ENCODE results near the gene ARTN. TPM values are rescaled to one million over a fixed set of nuclear protein-coding genes. Genes with fewer than 3 reads are reported as not detected.

ARTN gene
- total RNA-seq, 1 experiment from 2014 or later = not detected

DNA sequence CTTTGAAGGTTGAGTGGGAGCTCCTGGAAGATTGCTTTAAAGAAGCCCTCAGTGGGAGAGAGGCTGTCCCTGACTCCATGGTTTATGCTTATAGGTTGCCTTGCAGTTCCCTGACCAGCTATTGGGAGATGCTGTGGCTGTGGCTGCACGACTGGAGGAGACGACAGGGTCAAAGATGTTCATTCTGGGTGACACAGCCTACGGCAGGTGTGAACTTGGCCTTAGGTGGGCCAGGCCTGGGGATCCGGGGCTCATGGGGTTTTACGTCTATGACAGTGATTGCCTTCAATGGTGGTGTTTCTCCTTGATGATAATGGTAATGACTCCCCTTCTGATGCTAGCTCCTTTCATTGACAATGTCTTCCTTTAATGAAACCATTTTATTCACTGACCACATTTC is 36.9 kb downstream of the ARTN start:
- no peak for DNase-seq (ENCODE audit: low spot score)

DNA sequence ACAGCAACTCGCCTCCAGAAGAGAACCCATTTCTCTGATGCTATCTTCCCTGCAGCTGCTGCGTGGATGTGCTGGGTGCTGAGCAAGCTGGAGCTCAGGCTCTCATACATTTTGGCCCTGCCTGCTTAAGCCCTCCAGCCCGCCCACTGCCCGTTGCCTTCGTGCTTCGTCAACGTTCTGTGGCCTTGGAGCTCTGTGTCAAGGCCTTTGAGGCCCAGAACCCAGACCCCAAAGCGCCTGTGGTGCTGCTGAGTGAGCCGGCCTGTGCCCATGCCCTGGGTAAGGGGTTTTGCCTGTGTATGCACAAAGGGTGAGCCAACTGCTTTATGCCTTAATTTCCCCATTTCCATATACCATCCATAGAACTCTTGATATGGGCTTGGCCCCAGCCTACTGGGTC is 37.3 kb downstream of the ARTN start:
- no peak for DNase-seq (ENCODE audit: low spot score)

DNA sequence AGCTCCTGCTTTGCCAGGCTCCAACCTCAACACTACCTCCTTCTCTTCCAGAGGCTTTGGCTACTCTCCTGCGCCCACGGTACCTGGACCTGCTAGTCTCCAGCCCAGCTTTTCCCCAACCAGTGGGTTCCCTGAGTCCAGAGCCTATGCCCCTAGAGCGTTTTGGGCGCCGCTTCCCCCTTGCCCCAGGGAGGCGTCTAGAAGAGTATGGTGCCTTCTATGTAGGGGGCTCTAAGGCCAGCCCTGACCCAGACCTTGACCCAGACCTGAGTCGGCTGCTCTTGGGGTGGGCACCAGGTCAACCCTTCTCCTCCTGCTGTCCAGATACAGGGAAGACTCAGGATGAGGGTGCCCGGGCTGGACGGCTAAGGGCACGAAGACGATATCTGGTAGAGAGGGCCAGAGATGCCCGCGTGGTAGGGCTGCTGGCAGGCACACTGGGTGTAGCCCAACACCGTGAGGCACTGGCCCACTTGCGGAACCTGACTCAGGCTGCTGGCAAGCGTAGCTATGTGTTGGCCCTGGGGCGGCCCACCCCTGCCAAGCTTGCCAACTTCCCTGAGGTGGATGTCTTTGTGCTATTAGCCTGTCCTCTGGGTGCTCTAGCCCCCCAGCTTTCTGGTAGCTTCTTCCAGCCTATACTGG is 37.9 kb downstream of the ARTN start:
- no peak for DNase-seq (ENCODE audit: low spot score)

DNA sequence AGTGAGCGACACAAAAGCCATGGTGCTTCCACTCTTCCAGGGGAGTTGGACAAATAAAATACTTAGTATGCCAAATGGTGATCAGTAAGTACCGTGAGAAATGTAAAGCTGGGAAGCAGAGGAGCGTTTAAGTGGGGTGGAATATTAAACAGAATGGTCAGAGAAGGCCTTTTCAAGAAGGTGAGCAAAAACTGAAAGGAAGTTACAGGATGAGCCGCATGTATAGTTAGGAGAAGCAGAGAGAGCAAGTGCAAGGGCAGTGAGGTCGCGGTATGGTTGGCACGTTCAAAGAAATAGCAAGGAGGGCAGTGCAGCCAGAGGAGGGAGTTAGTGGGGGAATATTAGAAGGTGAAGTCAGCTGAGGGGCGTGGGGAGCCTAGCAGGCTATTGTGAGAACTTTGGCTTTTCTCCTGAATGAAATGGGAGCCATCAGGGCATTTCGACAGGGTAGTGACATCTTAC is 40.4 kb downstream of the ARTN start:
- no peak for DNase-seq (ENCODE audit: low spot score)

DNA sequence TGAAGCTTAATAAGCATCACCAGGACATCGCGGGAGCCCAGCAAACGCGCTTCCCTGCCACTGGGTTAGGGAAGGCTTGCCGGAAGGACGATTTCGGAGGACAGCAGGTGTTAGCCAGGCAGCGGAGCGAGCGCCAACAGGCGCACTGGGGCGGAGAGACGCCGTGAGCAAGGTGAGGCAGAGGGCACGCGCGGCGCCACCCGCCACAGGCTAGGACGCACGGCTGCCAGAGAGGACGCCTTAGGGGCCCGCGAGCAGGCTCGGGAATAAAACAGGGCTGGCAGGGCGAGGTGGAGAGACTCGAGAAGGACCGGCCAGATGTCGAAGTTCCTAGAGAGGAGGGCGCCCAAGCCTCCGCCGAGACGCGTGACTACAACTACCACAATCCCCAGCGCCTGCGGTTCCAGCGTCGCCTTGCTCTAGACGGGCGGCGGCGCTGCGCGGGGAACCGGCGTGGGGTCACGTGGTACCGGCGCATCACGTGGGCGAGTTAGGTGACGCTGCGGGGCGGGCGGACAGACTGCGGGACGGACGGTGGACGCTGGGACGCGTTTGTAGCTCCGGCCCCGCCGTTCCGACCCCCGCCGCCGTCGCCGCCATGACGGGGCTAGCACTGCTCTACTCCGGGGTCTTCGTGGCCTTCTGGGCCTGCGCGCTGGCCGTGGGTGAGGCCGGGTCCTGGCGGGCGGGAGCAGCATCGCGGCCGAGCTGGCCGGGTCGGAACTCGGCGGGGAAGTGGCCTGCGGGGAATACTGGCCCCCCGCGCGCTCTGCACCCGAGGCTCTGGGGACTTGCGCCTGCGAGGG is 41.0 kb downstream of the ARTN start, which contains the start of gene ATP6V0B:
ATP6V0B (plus strand) TSS at position 518 of the 806 bp plus-strand sequence; CDS start at position 599, 81 bp downstream.
- peak; percentile 83 for DNase-seq (ENCODE audit: low spot score)

DNA sequence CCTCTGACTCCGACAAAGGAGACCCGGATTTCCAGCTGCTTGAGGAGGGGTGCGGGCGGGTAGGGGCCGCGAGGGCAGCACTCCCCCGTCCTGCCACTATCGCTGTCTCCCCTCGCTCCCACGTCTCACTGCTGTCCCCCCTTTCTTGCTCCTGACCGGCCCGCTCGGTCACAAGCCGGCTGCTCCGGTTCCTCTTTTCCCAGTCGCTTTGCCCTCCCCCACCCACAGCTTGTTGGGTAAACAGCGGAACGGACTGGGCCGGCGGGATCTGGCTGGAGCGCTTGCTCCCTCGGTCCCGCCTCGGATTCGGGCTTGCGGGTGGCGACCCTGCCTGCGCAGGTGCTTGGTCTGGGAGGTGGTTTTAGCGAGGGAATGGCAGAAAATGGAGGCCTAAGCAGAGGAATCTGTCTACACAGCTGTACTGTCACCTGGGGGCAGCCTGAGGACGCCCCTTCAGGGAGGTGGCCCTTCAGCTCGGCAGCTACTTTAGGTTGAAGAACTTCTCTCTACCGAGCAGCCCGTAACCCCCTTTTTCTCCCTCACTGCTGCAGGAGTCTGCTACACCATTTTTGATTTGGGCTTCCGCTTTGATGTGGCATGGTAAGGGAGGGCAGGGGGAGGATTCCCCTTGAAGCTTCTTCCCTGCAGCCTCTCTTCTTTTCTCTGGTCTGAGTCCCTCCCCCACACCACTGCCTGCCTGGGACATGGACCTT is 41.8 kb downstream of the ARTN start:
- DNase-seq (ENCODE audit: low spot score) = no peak

DNA sequence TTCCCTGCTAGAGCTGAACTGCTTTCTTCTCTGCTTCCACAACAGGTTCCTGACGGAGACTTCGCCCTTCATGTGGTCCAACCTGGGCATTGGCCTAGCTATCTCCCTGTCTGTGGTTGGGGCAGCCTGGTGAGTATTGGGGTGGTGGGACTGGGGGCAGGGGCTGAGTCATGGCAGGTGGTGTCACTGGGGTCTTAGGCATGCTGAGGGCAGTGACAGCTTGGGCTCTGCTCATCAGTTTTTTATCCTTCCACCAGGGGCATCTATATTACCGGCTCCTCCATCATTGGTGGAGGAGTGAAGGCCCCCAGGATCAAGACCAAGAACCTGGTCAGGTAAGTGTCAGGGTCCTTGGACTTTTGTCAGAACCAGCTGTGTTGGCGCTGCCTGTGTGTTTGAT is 42.4 kb downstream of the ARTN start:
- DNase-seq (ENCODE audit: low spot score) = no peak

DNA sequence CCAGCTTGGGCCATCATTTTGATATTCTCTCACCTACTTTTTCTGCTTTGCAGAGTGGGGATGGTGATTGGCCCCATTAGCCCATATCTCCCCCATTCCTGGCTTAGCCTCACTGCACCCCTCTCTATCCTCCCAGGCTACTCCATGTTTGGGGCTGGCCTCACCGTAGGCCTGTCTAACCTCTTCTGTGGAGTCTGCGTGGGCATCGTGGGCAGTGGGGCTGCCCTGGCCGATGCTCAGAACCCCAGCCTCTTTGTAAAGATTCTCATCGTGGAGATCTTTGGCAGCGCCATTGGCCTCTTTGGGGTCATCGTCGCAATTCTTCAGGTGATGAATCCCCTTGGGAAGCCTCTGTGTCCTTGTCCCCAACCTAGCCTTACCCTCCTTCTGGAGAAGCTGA is 43.3 kb downstream of the ARTN start:
- DNase-seq (ENCODE audit: low spot score) = no peak

DNA sequence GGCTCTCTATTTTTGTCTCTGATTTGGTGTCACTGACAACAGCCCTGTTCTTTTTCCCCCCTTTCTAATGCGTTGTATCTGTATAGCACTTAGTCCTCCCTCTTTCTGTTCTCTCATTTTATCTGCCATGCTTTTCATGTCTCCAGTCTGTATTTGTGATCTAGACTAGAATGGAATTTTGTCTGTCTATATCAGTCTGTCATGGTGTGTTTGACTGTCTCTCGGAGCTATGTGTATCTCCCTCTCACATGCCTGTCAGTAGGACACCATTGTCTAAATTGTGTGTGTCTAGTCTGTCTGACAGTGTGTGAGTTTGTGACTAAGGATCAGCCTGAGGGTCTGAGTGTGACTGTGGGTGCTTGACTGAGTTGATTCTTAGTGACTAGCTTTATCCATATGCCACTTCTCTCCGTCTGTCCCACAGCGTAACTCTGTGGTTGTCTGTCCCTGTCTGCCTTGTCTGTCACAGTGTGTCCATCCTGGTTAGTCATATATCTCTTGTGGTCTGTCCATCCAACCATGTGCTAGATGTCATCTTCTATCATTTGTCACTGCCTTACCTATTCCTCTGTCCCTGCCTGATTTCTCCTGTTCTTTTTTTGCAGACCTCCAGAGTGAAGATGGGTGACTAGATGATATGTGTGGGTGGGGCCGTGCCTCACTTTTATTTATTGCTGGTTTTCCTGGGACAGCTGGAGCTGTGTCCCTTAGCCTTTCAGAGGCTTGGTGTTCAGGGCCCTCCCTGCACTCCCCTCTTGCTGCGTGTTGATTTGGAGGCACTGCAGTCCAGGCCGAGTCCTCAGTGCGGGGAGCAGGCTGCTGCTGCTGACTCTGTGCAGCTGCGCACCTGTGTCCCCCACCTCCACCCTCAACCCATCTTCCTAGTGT is 44.0 kb downstream of the ARTN start:
- no peak for DNase-seq (ENCODE audit: low spot score)

DNA sequence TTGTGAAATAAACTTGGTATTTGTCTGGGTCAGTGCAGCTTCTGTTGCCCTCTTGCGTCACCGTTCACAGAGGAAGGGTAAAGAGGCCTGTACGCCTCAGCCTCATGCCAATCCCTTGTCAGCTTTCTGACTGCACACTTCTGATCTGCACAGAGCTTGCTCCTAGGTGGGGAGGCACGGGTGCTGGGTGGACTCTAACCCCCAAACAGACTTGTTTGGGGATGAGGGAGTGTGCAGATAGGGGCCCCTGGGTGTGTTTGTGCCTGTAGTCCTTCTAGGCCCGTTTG is 44.6 kb downstream of the ARTN start:
- DNase-seq (ENCODE audit: low spot score) = no peak

DNA sequence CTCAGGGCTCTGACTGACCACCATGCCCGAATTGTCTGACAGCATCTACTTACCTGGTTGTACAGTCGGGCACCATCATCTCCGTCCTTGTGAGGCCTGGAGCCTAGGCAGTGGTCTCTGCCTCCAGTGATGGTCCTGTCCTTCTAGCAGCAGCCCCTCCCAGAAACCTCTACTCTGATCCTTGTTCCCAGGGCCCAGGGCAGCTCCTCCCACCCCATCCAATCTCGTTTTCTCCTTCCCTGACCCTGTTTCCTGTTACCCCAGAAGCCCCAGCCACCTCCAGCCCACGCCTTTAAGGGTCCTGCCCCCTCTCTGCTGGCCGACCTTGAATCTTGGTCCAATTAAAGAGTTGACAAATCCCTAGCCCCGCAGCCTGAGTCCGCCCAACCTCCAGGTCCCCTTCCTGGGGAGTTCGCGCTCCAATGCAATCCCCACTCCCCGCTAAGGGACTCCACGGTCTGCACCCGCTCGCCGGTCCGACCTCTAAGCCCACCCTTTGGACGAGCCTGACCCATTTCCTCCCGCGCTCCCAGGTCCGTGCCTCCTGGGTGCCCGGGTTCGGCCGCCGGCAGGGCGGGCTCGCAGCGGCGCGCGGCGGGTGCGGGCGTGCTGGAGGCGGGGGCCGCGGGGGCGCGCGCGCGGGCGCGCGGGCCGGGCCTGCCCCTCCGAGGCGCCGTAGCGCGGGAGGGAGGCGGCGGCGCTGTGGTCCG is 45.1 kb downstream of the ARTN start, which contains the start of gene B4GALT2:
B4GALT2 (plus strand) TSS at position 660 of the 710 bp plus-strand sequence. CDS start 1,951 bp downstream, outside the sequence.
- DNase-seq (ENCODE audit: low spot score) = no peak

DNA sequence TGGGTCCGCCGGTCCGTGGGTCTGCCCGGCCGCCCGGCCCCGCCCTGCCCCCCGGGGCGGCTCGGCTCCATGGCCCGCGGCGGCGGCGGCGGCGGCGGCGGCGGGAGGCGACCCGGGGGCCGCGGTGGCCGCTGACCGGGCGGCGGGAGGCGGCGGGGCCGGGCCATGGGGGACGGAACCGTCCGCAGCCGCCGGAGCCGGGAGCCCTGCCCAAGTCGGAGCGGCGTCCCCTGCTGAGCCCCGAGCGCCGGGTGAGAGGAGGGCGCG is 45.6 kb downstream of the ARTN start:
- no peak for DNase-seq (ENCODE audit: low spot score)

DNA sequence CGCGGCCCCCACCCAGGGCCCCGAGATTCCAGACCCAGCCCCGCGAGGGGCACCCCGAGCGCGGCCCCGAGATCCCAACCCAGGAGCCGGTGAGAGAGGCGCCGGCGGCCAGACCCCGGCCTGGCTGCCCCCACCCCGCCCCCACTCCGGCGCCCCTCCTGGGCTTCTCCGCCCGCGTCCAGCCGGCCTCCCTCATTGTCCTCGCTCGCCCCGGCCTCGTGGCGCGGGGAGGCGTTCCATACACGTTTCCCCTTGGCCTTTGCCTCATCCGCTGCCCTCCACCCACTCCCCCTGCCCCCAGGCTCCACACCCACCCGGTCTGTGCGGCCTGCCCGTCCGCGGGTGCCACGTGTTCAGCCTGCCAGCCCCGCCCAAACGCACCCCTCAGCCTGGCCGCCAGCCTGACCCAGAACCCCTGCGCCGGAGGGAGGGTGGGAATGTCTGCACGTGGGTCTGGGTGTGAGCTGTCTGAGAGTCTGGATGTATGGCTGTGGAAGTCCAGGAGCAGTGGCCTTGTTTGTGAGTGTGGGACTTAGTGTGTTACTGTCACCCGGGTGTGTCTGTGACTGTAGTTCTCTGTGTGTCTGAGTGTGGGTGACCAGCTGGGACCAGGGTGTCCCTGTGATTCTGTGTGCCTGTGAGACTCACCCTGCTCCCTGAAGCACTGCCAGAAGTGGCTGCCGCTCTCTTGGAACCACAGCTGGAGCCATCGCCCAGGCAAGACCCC is 46.1 kb downstream of the ARTN start:
- peak; percentile 33 for DNase-seq (ENCODE audit: low spot score)

DNA sequence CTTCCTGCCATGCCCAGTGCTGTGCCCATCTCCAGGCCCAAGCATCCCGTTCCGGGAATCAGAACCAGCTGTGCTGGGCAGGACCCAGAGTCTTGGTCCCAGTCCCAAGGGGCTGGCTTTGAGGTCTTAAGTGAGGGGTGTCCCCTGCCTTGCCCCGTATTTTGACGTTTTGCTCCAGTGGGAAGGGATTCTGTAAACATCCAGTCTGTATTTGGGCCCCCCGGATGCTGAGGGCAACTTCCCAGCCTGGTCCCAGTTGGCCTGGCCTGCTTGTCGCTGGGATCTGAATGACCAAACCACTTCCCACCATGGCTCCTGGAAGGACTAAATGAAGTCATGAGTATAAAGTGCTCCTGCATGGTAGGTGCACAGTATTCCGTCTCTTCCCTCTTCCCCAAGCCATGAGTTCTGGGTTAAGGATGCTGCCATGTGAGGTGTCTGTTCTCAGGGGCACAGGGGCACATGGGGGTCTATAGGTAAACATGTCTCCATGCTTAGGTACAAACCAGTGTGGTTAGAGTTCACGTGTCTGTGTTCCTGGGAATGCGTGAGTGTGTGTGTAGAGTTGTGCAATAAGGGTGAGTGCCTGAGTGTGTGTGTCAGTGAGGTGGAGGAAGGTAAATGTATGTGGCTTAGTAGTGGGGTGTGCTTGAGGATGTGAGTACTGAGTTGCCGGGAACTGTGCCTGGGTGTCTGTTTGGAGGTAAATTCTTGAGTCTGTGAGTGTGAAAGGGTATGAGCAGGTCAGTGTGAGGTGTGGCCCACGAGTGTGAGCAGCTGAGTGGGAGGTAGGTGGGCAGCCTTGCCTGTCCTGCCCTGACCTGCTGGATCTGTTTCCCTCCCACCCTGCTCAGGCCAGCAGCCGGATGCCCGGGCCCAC is 46.9 kb downstream of the ARTN start:
- DNase-seq (ENCODE audit: low spot score) = no peak

DNA sequence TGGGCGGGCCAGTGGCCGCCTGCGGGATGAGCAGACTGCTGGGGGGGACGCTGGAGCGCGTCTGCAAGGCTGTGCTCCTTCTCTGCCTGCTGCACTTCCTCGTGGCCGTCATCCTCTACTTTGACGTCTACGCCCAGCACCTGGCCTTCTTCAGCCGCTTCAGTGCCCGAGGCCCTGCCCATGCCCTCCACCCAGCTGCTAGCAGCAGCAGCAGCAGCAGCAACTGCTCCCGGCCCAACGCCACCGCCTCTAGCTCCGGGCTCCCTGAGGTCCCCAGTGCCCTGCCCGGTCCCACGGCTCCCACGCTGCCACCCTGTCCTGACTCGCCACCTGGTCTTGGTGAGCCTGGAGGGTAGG is 47.5 kb downstream of the ARTN start:
- no peak for DNase-seq (ENCODE audit: low spot score)

DNA sequence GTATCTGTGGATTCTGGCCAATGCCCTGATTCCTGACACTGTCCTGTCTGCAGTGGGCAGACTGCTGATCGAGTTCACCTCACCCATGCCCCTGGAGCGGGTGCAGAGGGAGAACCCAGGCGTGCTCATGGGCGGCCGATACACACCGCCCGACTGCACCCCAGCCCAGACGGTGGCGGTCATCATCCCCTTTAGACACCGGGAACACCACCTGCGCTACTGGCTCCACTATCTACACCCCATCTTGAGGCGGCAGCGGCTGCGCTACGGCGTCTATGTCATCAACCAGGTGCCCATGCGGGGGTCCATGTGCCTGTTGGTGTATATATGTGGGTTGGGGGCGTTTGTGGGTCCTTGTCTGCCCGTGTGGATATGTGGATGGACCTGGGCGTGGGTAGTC is 48.0 kb downstream of the ARTN start:
- DNase-seq (ENCODE audit: low spot score) = no peak

DNA sequence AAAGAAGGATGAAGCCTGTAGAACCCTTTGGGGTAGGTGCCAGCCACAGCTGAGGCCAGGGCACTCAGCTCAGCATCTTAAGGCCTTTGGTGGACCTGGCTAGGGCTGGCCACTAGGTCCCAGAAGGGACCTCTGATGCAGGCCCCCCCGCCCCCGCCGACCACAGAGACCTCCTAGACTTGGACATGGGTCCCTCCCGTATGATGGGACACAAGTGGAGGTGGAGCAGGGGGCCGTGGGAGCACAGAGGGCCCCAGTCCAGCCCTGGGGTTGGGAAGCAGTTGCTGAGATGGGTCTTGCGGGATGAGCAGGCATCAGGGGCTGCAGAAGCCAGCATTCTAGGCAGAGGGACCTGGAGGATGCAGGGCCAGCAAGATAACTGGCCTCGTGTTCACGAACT is 48.6 kb downstream of the ARTN start:
- DNase-seq (ENCODE audit: low spot score) = no peak

DNA sequence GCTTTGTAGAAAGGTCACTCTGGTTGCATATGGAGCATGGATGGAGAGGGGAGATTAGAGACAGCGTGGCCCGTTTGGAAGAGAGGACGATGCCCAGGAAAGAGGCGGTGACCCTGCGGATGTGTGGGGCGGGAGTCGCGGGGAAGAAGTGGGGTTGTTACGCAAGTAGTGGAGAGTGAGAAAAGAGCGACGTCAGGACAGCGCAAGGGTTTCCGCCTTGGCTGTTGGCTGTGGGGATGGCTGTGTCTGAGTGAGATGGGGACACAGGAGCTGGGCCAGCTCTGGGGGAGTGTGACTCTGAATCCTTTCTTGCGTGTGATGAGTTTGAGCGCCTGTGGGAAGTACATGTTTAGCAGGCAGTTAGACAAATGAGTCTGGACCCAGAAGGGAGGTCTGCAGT is 49.2 kb downstream of the ARTN start:
- DNase-seq (ENCODE audit: low spot score) = no peak

DNA sequence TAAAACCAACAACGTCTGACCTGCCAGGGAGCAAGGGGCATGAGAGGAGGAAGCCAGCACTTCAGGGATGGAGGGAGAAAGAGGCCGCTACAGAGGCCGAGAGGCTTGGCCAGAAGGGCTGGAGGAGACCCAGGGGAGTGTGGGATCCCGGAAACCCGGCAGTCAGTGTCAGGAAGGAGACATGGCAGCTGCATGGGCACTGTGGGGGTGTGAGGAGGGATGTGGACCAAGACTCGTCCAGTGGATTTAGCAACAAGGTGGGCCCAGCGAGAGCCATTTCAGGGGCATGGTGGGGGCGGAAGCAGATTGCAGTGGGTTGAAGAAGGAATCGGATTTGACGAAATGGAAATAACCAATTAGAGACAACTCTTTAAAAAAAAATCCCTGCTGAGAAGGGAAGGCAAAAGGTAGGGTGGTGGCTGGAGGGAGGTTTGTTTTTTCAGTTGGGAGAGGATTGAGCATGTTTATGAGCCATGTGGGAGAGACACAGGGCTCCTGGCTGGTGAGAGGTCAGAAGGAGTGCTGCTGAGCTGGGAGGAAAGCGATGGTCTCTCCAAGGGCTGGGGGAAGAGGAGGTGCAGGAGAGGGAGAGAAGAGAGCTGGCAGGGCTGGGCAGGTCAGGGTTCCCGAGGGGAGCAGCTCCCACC is 49.8 kb downstream of the ARTN start:
- DNase-seq (ENCODE audit: low spot score) = no peak
